Femur (tissue), 1 donor: ENCODE results near the gene PRR19.

Source experiments
- DNase-seq: peaks from one replicate; pipeline ENCODE4 v3.0.0-alpha.2; 2017

The PRR19 gene

GRCh38 chr19:42303101-42303464 lies 1.2 kb downstream of the PRR19 start:
- no peak for DNase-seq

DNA sequence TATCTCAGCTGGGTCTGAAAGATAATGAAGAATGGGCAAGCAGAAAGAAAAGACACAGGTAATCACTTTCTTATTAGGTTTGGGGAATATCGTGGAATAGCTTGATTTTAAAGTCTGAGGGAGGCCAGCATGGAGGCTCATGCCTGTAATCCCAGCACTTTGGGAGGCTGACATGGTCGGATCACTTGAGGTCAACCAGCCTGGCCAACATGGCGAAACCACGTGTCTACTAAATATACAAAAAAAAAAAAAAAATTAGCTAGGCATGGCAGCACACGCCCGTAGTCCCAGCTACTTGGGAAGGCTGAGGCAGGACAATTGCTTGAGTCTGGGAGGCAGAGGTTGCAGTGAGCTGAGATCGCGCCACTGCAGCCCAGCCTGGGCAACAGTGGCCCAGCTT lies 1.9 kb downstream of the PRR19 start:
- no peak for DNase-seq

- DNase-seq, result no peak
Measured at GRCh38 chr19:42306646-42307045, 4.7 kb downstream of the PRR19 start.

DNA sequence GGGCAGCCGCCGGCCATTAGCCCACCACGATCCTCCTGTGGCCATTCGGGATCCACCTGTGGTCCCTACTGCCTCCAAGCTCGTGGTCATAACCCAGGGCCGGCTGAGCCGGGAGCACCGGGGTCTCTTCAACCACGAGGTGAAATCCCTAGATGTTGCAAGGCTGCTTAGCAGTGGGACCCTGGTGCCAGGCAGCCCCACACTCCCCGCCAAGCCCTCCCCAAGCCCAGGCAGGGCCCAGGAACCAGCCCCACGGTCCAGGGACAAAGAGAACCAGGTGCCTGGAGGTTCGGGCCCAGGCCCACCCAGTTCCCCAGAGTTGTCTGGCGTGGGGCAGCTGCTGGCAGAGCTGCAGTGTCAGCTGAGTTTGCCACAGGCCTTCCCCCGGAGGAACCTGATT lies 7.8 kb downstream of the PRR19 start:
- DNase-seq, result no peak

DNA sequence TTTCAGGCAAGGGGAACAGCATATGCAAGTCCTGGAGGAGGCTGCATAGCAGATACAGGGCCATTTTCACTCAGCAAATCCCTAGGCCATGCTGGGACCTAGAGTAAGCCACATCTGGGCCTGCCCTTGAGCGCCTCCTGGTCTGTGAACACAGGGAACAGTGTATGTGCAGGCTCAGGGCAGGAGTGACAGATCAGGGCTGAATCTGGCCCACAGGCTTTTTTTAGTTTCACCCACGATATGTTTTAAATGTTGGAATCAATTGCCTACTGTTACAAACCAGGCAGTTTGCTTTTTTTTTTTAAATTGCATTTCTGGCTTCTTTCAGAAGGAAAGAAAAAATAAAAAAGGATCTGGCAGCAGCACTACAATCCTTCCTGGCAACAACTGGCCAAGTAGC lies 9.7 kb downstream of the PRR19 start:
- no peak for DNase-seq

DNA sequence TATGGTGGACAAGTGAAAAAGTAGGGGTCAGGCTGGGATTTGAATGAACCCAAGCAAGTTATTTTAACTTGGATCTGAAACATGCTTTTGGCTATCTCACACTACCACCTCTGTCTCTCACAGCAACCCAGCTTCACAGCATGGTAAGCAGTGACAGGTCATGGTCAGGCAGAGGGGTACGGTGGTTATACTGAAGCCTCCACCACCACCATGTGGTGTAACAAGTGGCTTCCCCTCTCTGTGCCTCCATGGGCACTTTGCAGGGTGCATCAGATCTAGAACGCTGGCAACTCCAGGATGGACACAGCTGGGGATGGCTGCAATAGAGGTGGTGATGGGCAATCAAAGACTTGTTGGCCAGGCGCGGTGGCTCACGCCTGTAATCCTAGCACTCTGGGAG lies 10.4 kb downstream of the PRR19 start:
- DNase-seq, result no peak

GRCh38 chr19:42313096-42313839 lies 11.3 kb downstream of the PRR19 start, which contains the start of gene TMEM145:
TSS of gene TMEM145 (plus strand) at chr19:42313309. CDS start at chr19:42313377, 68 bp downstream.
- DNase-seq, result peak; percentile 58

- DNase-seq, result no peak
Measured at GRCh38 chr19:42313840-42314755, 12.2 kb downstream of the PRR19 start.

DNA sequence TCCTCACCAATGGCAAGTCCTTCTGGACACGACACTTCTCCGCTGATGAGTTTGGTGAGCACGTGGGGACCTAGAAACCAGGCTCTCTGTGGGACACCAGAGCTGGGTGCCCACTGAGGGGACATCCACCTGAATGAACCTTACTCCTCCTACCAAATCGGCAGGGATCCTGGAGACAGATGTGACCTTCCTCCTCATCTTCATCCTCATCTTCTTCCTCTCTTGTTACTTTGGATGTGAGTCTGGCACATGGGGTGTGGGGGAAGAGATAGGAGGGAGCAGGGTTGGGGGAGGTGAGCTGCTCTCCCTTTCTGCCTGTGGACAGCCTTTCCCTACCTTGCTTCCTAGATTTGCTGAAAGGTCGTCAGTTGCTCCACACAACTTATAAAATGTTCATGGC lies 13.1 kb downstream of the PRR19 start:
- DNase-seq, result no peak

DNA sequence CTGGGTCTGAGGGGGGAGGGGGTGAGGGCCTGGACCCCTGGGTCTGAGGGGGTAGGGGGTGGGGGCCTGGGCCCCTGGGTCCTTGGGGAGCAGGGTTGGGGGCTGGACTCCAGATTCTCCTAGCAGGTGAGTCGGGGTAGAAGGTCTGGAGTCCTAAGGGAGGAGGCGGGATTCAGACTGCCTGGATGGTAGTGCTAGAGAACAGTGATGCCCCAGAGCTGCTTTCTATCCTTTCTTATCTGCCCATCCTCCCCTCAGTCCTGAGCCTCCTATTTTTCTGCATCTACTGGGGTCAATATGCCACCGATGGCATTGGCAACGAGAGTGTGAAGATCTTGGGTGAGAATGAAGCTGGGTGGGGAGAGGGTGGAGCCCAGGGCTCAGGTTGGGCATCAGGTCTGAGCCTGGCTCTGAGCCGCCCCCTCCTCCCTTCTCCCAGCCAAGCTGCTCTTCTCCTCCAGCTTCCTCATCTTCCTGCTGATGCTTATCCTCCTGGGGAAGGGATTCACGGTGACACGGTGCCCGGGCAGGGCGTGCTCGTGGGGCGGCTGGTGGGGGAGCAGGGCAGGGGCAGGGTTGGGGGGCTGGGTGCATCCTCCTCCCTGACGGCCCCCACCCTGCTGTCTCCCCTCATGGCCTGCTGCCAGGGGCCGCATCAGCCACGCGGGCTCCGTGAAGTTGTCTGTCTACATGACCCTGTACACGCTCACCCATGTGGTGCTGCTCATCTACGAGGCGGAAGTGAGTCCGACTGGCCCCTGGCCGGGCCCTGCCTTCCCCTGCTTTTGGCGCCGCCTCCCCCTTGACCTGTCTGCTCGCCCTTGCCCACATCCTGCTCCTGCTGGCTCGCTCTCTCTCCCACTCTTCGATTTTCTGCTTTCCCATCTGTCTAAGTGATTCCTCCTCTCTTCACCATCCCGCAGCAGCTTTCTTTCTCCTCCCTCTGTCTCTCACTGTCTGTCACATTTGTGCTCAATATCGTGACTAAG lies 14.6 kb downstream of the PRR19 start:
- no peak for DNase-seq

DNA sequence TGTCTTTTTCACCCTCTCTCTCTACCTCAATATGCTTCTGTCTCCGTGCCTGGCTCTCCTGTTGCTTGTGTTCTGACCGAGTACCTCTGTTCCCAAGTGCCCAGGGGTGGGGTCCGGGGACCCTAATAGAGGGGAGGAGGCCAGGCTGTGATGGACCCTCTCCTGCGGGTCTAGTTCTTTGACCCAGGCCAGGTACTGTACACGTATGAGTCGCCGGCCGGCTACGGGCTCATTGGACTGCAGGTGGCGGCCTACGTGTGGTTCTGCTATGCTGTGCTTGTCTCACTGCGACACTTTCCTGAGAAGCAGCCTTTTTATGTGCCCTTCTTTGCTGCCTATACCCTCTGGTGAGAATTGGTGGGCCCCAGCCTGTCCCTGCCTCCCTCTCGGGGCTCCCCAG lies 15.6 kb downstream of the PRR19 start:
- no peak for DNase-seq

DNA sequence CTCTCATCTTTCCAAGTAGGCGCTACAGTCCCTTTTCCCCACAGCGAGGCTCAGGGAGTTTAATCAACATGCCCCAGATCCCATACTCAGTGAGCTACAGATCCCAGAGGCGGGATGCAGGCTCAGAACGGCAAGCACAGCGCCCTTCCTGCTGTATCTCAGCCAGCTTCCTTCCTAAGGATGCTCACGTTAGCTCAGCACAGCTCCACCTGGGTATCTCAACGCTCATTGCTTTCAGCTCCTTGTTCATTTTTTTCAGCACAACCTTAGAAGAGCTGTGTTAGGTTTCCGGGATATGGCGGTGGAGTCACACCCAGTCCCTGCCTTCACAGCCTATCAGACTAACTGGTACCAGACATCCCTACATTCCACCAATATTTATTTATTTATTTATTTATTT lies 20.4 kb downstream of the PRR19 start:
- DNase-seq, result no peak

DNA sequence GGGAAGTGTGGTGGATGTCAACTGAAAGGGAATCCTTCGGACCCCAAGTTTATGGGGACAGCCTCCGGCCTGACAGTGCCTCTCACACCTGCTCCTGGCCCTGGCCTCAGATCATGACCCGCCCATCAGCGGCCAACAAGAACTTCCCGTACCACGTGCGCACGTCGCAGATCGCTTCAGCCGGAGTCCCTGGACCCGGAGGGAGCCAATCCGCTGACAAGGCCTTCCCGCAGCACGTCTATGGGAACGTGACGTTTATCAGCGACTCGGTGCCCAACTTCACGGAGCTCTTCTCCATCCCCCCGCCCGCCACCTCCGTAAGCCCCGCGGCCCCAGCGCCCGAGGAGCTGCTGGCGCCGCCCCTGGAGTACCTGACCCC lies 21.5 kb downstream of the PRR19 start:
- no peak for DNase-seq

DNA sequence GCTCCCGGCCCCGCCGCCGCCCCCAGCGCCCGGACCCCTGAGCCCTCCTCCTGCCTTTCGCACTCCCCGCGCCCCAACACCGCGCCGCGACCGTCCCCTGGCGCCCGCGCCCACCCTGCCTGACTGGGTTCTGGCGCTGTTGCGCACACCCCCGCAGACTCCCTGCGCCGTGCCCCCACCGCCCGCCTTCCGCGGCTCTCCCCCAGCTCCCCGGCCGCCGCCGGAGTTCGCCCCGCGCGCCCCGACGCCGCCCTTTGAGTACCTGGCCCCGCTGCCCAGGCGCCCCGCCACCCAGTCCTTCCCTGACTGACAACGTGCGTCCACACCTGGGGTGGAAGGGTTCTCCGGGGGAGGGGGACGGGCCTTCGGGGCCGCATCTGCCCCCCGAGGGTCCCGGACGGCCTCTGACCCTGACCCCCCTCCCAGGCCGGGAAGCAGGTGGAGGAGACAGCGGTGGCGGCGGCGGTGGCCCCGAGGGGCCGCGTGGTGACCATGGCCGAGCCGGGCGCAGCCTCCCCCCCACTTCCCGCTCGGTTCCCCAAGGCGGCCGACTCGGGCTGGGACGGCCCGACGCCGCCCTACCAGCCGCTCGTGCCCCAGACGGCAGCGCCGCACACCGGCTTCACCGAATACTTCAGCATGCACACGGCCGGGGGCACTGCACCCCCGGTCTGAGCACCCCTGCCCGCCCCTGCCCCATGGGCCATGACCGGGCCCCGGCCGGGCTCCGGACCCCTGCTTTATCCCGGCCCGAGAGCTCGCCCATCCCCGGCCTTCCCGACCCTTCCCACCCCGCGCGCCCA lies 22.1 kb downstream of the PRR19 start:
- no peak for DNase-seq

- DNase-seq, result no peak
Measured at GRCh38 chr19:42324655-42325307, 22.8 kb downstream of the PRR19 start.

GRCh38 chr19:42325308-42325895 lies 23.5 kb downstream of the PRR19 start, which contains the start of gene MEGF8:
TSS of gene MEGF8 (plus strand) at chr19:42325635. CDS start at chr19:42326244, 609 bp downstream.
- peak; percentile 99 for DNase-seq

GRCh38 chr19:42325896-42326771 lies 24.2 kb downstream of the PRR19 start:
- DNase-seq, result no peak

GRCh38 chr19:42326969-42327368 lies 25.0 kb downstream of the PRR19 start:
- no peak for DNase-seq

GRCh38 chr19:42327381-42327780 lies 25.4 kb downstream of the PRR19 start:
- DNase-seq, result no peak

- no peak for DNase-seq
Measured at GRCh38 chr19:42328106-42328505, 26.2 kb downstream of the PRR19 start.
